RCC 7860 (cell line): Measurements from ENCODE around the gene GCK.

Source experiments
- DNase-seq: peaks from one replicate; pipeline ENCODE4 v3.0.0-alpha.2; 2015; ENCODE audit warnings: low spot score
- FAIRE-seq: peaks from 2 replicates; lab custom pipeline; 2012; peaks lifted over from hg19 to GRCh38; lab: Jason Lieb, UNC

Gene GCK

GRCh38 chr7:44189286-44189992 lies at the start of gene GCK:
Gene GCK, minus strand, starts transcription at chr7:44189439. Its CDS starts 486 bp downstream, at chr7:44188953.
- DNase-seq (no peak), FAIRE-seq (no peak)

GRCh38 chr7:44238116-44238695 lies 49.0 kb upstream of the GCK start:
- FAIRE-seq, result no peak
- no peak for DNase-seq

GRCh38 chr7:44237696-44238095 lies 48.5 kb upstream of the GCK start:
- no peak for FAIRE-seq

GRCh38 chr7:44236333-44236728 lies 47.1 kb upstream of the GCK start:
- no peak for FAIRE-seq

More at GRCh38 chr7:44237696-44238095, 48.5 kb upstream of the GCK start:
- DNase-seq, result no peak

GRCh38 chr7:44235582-44236332 lies 46.5 kb upstream of the GCK start:
- FAIRE-seq (no peak), DNase-seq (no peak)

More at GRCh38 chr7:44236333-44236728, 47.1 kb upstream of the GCK start:
- no peak for DNase-seq

- DNase-seq, result no peak
- FAIRE-seq, result no peak
These were observed 45.8 kb upstream of the GCK start for GRCh38 chr7:44235066-44235465.

- DNase-seq (no peak), FAIRE-seq (no peak)
These were observed 43.9 kb upstream of the GCK start for GRCh38 chr7:44232901-44233715.

- FAIRE-seq, result no peak
- DNase-seq, result no peak
These were observed 43.2 kb upstream of the GCK start for GRCh38 chr7:44232396-44232795.

- no peak for DNase-seq
- FAIRE-seq, result no peak
These were observed 41.8 kb upstream of the GCK start for GRCh38 chr7:44231088-44231487.

- DNase-seq (no peak), FAIRE-seq (no peak)
These were observed 41.0 kb upstream of the GCK start for GRCh38 chr7:44230286-44230685.

GRCh38 chr7:44229546-44230105 lies 40.4 kb upstream of the GCK start:
- no peak for FAIRE-seq
- DNase-seq, result no peak

- FAIRE-seq (no peak), DNase-seq (no peak)
These were observed 39.5 kb upstream of the GCK start for GRCh38 chr7:44228571-44229350.

GRCh38 chr7:44227911-44228310 lies 38.7 kb upstream of the GCK start:
- no peak for FAIRE-seq
- DNase-seq, result no peak

GRCh38 chr7:44226396-44226753 lies 37.1 kb upstream of the GCK start:
- DNase-seq (no peak), FAIRE-seq (no peak)

GRCh38 chr7:44225566-44226395 lies 36.5 kb upstream of the GCK start:
- FAIRE-seq (no peak), DNase-seq (no peak)

- FAIRE-seq (no peak), DNase-seq (no peak)
These were observed 35.8 kb upstream of the GCK start for GRCh38 chr7:44224974-44225565.

GRCh38 chr7:44224080-44224973 lies 35.1 kb upstream of the GCK start:
- FAIRE-seq (no peak), DNase-seq (no peak)
